Spleen (tissue), 7 donors: ENCODE data around the gene MTM1.

ENCODE experiments used
- POLR2A ChIP-seq, 3 donors: fragments of 450-650 bp; IDR thresholded peaks; one replicate each; pipeline ENCODE4 v1.5.1; 2017; ENCODE audit warnings: antibody characterized with exemption in 3 of 3, mild to moderate bottlenecking in 1 of 3
- POLR2AphosphoS5 ChIP-seq, 3 donors: sonication (generic); formaldehyde crosslinking; IDR thresholded peaks; one replicate each; pipeline ENCODE4 v1.5.1; 2017; ENCODE audit warnings: antibody characterized with exemption in 3 of 3
- TF ChIP-seq, protein P1 (sequence below), 11 experiments: fragments of 200-600 bp in 7 of 11; fragments of 450-650 bp in 4 of 11; sonication (generic) in 4 of 11; IDR thresholded peaks in 8 of 11; conservative IDR thresholded peaks in 3 of 11; 1 replicate in 7 of 11; 2 replicates in 4 of 11; pipeline versions ENCODE4 v1.4.0 to v1.8.0; 2016 to 2021; ENCODE audit warnings: antibody characterized with exemption in 11 of 11, inconsistent platforms in 4 of 11, mild to moderate bottlenecking in 1 of 11
- donor health status: DM: no; HTN: no; CAD: no; lungs with moderate emphysema.
- donor health status: DM: no; HTN: no; CAD: no.
- donor health status: DM: no; HTN: no; CAD: no.

GRCh38 chrX:150573702-150574101 is 5.3 kb downstream of the MTM1 start:
- no peak for TF ChIP-seq POLR2AphosphoS5 (IDR thresholded peaks at IDR 0.05)
- TF ChIP-seq, protein P1, sequence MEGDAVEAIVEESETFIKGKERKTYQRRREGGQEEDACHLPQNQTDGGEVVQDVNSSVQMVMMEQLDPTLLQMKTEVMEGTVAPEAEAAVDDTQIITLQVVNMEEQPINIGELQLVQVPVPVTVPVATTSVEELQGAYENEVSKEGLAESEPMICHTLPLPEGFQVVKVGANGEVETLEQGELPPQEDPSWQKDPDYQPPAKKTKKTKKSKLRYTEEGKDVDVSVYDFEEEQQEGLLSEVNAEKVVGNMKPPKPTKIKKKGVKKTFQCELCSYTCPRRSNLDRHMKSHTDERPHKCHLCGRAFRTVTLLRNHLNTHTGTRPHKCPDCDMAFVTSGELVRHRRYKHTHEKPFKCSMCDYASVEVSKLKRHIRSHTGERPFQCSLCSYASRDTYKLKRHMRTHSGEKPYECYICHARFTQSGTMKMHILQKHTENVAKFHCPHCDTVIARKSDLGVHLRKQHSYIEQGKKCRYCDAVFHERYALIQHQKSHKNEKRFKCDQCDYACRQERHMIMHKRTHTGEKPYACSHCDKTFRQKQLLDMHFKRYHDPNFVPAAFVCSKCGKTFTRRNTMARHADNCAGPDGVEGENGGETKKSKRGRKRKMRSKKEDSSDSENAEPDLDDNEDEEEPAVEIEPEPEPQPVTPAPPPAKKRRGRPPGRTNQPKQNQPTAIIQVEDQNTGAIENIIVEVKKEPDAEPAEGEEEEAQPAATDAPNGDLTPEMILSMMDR (IDR thresholded peaks at IDR 0.05 in 8 of 11, conservative IDR thresholded peaks at IDR 0.05 in 3 of 11): no peak
- no peak for TF ChIP-seq POLR2A (IDR thresholded peaks at IDR 0.05)
